IPS DF 4.7 (cell line): ENCODE data around the gene MAG.

Source experiments
- DNase-seq: peaks from one replicate; pipeline ENCODE4 v3.0.0-alpha.2; 2013; ENCODE audit warnings: low spot score; ENCODE audit errors: extremely low read depth

Gene MAG

GRCh38 chr19:35314858-35315470, 23.0 kb downstream of the MAG start:
- DNase-seq: no peak

- DNase-seq: no peak
These were observed 23.9 kb downstream of the MAG start for GRCh38 chr19:35315883-35316282.

- no peak for DNase-seq
These were observed 24.6 kb downstream of the MAG start for GRCh38 chr19:35316560-35316959.

GRCh38 chr19:35317464-35318043, 25.6 kb downstream of the MAG start:
- no peak for DNase-seq

- DNase-seq: no peak
These were observed 26.9 kb downstream of the MAG start for GRCh38 chr19:35318679-35319448.

GRCh38 chr19:35320065-35320713, 28.2 kb downstream of the MAG start:
- DNase-seq: no peak

- DNase-seq: no peak
These were observed 29.3 kb downstream of the MAG start for GRCh38 chr19:35321291-35321690.

GRCh38 chr19:35322014-35322413, 30.1 kb downstream of the MAG start:
- DNase-seq: no peak

- DNase-seq: no peak
These were observed 35.7 kb downstream of the MAG start for GRCh38 chr19:35327642-35328041.

GRCh38 chr19:35328851-35329285, 36.9 kb downstream of the MAG start, which contains the start of gene CD22:
Gene CD22, plus strand, starts transcription at chr19:35329187. Its CDS starts 2,854 bp downstream, at chr19:35332041.
- no peak for DNase-seq

- no peak for DNase-seq
These were observed 37.4 kb downstream of the MAG start for GRCh38 chr19:35329323-35329722.

- DNase-seq: no peak
These were observed 38.5 kb downstream of the MAG start for GRCh38 chr19:35330475-35330874.

- no peak for DNase-seq
These were observed 39.7 kb downstream of the MAG start for GRCh38 chr19:35331551-35332214.

GRCh38 chr19:35332817-35333216, 40.9 kb downstream of the MAG start:
- no peak for DNase-seq

- no peak for DNase-seq
These were observed 42.3 kb downstream of the MAG start for GRCh38 chr19:35334144-35334753.

- DNase-seq: no peak
These were observed 44.4 kb downstream of the MAG start for GRCh38 chr19:35336166-35336955.

GRCh38 chr19:35337097-35337983, 45.4 kb downstream of the MAG start:
- DNase-seq: no peak

GRCh38 chr19:35337984-35338296, 46.0 kb downstream of the MAG start:
- DNase-seq: no peak

- DNase-seq: no peak
These were observed 48.5 kb downstream of the MAG start for GRCh38 chr19:35340431-35340830.
